Stimulated activated CD4-positive, alpha-beta T cell treated with anti-CD3 and anti-CD28 coated beads, Interleukin-1b, Interleukin-23, amount 100 ng/mL, for 48 hours (primary cell): ENCODE data around the gene CPNE5.
"Not testable (repeated sequence)": the region's sequence is repeated elsewhere in the genome, so short reads cannot be mapped to it uniquely, and the experiment has no call there.

Experiments used
- DNase-seq: peaks from one replicate; pipeline ENCODE4 v3.0.0-alpha.2; 2020

CPNE5 gene

DNA sequence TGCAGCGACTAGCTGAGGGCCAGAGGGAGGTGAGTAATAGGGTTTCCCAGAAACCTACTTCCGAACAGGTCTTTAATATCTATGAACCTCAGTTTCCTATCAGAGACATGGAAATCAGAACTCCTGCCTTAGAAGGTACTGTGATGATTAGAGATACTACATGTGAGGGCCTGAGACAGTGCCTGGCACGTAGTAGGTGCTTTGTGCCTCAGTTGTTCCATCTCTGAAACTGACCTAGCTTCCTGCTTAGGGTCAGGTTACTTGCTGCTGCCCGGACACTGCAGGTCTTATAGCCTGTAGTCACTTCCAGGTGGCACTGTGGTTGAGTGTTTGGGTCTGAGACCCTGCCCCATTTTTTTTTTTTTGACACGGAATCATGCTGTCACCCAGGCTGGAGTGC lies 120.7 kb downstream of the CPNE5 start:
- no peak for DNase-seq

DNA sequence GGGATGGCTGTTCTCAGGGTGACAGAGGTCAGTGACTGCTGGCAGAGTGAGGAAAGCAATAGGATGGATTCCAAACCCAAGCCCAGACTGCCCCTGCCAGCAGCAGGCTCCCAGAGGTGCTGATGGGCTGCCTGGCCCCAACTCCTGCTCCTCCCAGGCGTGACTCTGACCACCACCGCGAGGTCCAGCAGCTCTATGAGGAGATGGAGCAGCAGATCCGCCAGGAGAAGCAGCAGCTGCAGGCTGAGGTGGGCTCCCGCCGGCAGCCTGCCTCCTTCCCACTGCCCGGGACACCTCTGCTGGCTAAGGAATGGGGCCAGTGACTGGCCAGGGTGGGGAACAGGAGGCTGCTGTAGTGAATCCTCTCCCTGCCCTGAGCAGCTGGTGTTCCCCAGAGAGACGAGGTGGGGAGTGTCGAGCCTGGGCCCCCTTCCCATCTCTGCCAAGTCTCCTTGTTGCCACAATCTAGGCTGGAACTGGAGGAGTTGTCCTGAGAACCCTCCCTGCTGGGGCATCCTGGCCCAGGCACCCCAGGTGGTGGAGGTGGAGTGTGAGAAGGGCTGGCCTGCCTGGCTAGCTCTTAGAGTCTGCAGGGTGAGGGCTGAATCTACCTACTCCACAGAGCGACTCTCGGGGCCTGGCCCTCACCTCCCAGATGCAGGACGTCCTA lies 121.2 kb downstream of the CPNE5 start:
- no peak for DNase-seq

DNA sequence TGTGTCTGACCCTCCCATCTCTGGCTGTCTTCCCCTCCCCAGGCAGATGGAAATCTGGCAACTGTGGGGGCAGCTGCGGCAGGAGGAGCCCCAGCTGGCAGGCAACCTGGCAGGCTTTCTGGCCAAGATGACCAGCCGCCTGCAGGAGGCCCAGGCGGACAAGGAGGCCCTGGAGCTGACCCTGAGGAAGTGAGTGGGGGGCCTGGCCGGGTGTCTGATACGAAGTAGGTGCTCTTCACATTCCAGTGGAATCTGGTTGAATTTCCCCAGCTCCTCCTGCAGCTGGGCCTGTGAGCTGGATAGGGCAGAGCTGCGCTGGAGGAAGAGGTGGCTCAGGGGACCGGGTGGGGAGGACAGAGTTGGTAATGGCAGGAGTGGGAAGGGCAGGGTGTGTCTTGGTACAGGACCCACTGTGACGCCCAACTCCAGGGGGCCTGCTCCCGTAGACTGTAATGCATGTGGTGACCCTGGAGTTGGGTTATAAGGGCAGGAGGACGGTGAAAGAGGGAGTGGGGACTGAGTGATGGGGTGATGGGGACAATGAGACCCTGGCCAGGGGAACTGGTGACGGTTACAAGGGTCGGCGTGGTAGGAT lies 121.9 kb downstream of the CPNE5 start:
- no peak for DNase-seq

DNA sequence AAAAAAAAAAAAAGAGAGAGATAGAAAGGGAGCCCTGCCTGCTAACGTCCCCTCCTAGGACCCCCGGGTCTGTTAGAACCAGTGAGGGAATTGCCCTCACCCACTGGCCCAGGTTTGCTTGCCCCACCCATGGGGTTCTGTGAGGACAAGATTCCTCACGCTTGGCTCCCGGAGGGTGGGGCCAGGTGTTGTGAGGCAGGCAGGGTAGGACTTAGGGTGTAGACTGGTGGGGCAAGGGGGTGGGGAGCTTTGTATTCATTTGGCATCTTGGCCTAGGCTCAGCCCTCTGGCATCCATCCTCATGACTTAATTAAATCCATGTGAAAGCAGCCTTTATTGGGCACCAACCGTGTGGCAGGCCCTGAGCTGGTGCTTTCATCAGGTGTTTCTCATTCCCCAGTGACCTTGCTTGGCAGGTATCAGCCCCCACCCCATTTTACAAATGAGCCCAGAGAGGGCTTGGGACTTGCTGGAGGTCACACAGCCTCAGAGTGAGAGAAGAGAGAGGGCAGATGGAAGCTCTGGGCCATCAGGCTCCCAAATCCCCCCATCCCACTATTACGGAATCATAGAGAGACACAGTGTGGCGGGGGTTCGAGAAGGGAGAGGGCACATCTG lies 122.7 kb downstream of the CPNE5 start:
- no peak for DNase-seq

DNA sequence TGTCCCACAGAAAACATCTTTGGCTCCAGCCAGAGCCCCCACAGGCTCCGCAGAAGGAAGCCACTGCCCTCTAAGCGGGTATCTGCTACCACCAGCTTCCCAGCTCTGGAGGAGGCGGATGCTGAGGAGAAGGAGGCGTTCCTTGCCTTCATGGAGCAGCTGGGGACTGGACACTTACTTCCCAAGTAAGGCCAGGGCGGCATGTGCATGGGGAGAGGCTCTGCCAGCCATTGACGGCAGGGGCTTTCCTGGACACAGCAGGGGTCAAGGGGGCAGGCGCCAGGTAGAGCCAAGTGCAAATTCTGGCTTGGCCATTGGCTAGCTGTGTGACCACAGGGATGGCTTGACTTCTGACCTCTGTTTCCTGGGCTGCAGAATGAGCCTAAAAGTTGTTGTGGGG lies 123.8 kb downstream of the CPNE5 start:
- DNase-seq: no peak

DNA sequence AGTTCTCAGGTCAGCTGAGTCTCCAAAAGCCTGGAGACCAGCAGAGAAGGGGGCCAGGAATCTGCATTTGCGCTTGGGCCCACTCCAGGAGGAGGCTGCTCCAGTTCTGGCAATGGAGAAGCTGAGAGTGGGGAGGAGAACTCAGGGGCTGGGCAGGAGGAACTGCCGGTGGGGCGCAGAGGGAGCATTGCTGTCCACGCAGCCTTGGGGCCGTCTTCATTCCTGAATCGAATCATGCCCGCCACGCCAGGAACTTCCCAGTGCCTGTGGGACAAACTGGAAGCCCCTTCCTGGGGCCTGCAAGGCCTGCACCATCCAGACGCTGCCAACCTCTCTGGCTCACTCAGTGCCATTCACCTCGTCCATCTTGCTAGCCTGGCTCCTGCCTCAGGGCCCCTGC lies 124.7 kb downstream of the CPNE5 start:
- no peak for DNase-seq

DNA sequence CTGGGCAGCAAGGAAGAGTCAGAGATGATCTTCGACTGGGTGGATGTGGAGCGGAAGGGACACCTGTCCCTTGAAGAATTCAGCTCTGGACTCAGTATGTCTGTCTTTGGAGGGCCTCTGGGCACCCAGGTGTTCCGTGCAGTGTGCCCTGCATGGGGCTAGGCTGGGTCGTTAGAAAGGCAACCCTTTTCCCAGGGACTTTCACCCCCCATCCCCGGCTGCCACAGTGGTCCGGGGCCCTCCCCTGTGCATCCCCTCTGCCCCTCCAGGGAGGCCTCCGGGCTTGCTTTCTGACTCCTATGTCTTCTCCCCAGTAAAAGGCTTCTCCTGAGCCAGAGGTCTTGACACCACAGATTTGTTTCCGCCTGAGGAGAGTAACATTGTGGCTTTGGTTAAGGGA lies 125.4 kb downstream of the CPNE5 start:
- DNase-seq: no peak

DNA sequence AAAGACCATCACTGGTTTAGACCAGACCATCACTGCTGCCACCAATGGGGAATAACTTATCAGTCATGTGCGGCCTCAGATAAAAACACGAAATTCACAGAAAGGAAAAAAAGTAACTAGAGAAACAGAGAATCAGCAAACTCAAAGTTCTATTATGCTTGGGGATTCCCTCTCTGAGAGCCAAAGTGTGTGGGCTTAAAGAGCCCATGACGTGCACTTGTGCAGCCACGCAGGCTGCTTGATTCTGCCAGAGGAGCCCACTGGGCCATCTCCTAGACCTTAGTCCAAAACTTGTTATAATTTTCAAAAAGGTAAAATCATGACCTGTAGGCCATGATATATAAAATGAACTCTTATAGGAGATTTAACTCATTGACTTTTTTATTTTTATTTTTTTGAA lies 126.4 kb downstream of the CPNE5 start:
- DNase-seq: no peak

DNA sequence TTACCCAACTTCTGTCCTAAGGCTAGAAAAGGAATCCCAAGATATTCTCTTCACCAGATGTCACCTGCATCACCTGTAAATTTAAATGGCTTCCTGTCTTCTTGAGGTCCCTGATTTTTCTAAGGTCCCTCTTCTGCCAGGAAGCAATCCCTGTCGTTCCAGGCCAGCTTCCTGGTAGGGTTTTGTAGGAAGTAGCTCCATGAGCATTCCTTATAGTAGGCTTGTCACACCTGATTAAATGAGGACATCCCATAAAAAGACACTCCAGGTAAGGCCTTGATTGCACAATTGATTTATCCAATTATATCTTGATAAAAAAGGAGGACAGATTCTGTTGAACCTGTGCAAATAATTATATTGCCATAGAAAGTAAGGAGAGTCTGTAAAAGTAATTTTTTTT lies 132.9 kb downstream of the CPNE5 start:
- no peak for DNase-seq

DNA sequence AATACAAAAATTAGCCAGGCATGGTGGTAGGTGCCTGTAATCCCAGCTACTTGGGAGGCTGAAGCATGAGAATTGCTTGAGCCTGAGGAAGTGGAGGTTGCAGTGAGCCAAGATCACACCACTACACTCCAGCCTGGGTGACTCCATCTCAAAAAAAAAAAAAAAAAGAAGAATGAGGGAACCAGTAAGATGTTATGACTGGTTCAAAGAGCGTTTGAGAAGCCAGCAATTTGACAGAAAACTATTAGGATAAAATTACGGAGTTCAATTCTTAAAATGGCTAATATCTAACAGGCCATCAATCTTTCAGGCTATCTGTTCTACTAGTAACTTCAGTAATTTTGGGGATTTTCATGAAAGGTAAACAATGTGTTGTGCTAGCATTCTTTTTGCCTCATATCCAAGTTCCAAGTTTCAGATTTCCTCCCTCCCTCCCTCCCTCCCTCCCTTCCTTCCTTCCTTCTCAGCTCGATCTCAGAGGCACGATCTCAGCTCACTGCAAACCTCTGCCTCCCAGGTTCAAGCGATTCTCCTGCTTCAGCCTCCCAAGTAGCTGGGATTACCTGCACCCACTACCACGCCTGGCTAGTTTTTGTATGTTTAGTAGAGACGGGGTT lies 134.2 kb downstream of the CPNE5 start:
- DNase-seq: not testable (repeated sequence)

DNA sequence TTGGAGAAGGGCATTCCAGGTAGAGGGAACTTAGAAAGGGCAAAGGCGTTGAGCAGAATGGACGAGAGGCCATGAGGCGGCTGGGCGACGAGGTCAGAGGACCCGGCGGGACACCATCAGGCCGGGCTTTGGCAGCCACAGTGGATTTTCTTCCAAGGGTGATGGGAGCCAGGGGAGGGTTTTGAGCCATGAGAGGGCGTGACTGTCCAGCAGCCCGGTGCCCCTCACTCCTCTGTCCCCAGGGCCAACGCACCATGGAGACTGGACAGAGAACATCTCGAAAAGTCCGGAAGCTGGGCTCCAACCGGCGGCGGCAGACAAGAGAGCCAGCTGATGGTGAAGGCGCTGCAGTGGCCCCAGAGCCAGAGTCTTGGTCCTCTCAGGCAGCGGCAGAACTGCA lies 135.3 kb downstream of the CPNE5 start:
- no peak for DNase-seq

DNA sequence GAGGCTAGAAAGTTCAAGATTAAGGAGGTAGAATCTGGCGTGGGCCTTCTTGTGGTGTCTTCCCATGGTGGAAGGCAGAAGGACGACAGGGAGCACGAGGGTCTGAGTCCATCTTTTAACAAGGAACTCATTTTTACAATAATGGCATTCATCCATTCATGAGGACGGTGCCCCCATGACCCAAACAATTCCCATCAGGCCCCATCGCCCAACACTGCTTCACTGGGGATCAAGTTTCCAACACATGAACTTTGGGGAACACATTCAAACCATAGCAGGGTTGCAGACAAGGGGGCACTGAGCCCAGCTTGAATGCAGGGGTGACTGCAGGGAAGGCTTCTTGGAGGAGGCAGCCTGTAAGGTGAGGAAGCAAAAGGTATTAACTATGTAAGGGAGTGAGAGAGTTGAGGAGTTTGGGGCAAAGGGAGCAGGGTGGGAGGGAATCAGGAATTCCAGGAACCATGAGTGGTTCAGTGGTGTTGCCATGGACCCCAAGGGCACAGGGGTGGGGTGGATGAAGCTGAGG lies 136.1 kb downstream of the CPNE5 start:
- DNase-seq: no peak

DNA sequence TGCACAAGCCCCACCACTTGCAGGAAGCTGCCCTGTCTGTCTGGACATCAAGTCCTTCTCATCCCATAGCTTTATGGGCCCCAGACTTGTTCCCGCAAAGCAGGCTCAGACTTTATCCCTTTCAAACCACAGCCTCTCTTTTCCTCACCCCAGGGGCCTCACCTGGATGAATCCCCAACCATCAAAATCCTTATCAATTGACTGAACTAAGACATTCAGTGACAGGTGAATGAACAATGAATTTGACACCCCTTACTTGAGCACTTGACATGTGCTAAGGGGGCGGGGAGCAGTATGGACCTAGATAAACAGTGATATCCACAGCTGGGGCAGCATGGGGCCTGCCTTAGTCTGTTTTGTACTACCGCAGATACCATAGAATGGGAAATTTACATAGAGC lies 136.6 kb downstream of the CPNE5 start:
- no peak for DNase-seq

DNA sequence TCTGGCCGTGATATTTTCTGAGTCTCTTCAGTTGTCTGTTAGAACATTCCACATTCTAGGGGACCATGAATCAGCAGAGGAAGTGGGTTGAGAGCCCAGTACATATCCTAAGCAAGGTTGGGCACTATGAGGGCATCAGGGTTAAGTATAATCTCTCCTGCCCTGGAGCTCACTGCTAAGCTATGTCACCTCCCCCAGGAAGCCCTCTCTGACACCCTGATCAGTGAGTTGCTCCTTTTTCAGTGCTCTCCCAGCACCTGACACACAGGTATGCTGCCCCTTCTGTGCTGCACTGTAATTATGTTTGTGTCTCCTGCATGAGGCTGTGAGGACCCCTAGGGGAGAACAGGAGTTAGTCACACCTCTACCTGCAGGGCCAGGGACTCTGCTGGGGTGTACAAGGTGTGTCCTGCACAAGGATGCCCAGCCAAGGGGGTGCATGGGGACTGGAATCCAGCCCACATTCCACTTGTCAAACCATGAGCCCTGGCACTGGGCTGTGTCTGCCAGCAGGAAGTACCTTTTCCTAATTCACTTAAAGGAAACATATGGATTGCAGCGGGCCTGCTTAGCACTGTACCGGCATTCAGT lies 137.7 kb downstream of the CPNE5 start:
- DNase-seq: no peak

DNA sequence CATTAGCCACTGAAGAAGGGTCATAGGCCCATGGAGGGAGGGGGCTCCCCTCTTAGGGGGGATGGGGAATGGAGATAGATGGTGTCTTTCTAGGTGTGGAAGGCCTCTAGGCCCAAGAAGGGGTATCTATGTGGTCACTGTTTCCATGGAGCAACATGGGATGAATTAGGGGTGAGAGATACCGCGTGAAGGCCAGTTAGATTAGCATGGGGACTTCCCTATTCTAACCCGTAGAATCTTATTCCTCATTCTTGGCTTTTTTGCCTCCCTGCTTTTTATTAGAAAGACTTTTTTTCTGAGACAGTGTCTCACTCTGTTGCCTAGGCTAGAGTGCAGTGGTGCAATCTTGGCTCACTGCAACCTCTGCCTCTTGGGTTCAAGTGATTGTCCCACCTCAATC lies 138.4 kb downstream of the CPNE5 start:
- no peak for DNase-seq

DNA sequence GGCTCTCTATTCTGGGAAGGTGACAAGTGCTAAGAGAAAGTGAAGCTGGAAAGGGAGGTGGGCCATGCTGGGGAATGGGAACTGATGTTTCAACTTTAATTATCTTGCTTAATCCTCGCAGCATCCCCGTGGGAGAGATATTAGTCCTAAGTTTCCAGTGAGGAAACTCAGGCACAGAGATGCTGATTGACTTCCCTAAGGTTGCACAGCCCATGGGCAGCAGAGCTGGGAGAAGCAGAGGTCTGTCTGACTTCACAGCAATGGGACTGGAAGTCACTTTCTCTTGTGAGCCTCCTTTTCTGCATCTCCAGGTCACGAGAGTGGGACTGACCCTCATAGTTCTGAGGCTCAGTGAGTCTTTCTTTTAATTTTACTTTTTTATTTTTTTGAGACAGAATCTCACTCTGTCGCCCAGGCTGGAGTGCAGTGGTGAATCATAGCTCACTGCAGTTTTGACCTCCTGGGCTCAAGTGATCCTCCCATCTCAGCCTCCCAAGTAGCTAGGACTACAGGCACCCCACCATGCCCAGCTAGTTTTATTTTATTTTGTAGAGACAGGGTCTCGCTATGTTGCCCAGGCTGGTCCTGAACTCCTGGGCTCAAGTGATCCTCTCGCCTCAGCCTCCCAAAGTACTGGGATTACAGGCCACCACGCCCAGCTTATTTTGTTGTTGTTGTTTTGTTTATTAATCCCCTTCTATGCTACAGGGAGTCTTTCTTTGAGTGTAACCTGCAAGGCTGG lies 139.0 kb downstream of the CPNE5 start:
- no peak for DNase-seq

DNA sequence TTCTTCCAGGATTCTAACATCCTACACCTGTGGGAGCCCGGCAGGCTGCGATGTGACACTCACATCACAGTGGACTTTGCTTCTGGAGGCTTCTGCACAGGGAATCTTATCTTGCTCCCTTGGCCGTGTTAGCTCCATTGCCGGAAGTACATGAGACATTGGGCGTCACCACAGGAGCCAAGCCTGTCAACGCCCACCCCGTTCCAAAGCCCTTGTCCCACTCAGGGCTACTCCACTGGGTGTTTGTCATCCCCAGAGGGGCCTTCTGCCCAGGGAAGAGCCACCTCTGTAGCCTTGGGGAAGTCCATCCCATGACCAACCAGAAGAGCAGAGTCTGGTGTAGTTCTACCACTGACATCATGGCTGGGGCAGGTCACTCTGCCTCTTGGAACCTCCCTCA lies 139.9 kb downstream of the CPNE5 start:
- DNase-seq: no peak

DNA sequence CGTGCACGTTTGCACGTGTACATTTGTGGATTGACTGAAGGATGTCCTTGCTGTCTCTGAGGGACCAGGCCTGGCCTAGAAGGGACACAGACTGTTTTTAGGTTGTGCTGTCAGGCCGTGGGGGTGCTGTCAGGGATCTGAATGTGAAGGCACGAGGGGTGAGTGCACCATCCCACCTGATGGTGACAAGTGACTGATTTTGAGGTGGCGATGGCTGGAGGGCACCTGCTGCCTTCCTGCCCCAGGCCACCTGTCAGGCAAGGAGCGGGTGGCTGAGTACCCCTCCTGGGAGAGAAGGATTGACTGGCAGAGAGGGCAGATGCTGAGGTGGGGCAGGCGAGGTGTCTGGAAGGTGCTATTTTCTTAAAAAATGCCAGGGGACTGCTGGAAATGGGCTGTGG lies 140.4 kb downstream of the CPNE5 start:
- no peak for DNase-seq

DNA sequence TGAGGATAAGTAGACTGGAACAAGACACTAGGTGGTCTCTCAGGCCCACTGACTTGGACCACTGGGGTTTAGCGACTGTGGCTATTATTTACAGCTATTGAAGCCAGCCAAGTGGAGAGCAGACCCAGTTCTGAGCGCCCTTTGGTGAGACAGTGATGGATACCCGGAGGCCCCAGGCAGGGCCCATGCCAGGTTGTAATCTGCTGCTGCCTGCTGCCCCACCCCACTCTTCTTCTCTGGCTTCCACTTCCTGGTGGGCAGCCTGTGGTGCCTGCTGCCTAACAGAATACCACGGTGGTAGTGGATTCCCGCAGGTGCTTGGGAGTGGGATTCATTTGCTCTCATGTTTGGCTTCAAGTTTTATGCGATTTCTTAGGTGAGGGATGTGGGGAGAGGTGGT lies 141.0 kb downstream of the CPNE5 start:
- DNase-seq: no peak

DNA sequence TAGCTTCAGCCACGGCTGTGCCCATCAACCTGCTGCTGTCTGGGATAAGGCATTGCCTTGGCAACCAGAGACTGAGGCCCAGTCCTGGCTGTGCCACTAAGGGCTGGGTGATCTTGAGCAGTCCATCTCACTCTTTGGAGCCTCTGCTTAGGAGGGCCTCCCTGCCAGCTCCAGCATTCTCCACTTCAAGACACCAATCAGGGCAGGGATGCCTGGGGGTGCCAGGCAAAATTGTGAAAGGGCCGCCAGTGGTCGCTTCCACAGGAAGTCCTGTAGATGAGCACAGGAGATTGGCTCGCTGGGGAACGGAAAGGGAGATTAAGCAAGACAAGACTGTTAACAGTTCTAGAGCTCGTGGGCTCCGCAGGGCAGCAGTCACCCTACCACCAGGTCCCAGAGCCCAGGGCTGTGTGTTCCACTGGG lies 141.8 kb downstream of the CPNE5 start, which contains the start of gene RAB44:
TSS of gene RAB44 (plus strand) at position 346 of the 423 bp plus-strand sequence. CDS start 6,410 bp downstream, outside the sequence.
- no peak for DNase-seq

DNA sequence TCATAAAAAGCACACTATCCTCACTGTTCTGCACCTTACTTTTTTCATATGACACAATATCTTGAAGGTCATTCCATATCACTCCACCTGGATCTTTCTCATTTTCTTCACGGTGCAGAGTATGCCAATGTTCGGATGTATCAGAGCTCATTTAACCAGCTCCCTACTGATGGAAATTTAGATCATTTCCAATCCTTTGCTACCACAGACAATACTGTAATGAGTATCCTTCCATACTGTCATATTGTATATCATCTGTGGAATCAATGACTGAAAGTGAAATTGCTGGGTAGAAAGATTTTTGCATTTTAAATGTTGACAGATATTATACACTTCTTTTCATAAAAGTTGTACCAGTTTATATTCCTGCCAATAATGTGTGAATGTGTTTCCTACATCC lies 143.8 kb downstream of the CPNE5 start:
- no peak for DNase-seq

DNA sequence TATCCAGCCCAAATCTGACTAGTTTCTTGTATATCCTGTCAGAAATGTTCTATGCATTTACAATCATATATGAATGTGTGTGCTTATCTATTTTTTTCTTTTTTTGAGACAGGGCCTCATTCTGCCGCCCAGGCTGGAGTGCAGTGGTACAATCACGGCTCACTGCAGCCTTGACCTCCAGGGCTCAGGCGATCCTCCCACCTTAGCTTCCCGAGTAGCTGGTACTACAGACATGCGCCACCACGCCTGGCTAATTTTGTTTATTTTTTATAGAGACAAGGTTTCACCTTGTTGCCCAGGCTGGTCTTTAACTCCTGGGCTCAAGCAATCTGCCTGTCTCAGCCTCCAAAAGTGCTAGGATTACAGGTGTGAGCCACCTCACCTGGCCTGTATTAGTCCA lies 144.6 kb downstream of the CPNE5 start:
- no peak for DNase-seq
